Lung microvascular endothelial cell (primary cell): Measurements from ENCODE around the gene LGALS3BP. TPM values are rescaled to one million over a fixed set of nuclear protein-coding genes. Genes with fewer than 3 reads are reported as not detected.

ENCODE experiments used
- DNase-seq, 2 donors: peaks; one replicate each; pipeline versions ENCODE4 v3.0.0 to v3.0.0-alpha.2; 2010; ENCODE audit warnings: low read depth in 2 of 2
- total RNA-seq: library from RNA; depleted of rRNA; stranded (reverse); fragments of >200 nt; gene quantifications from 2 replicates; pipeline ENCODE4 v1.2.1, GENCODE V29; 2014

Gene LGALS3BP
- total RNA-seq, 1 donor from 2014 or later: 2.4 TPM

DNA sequence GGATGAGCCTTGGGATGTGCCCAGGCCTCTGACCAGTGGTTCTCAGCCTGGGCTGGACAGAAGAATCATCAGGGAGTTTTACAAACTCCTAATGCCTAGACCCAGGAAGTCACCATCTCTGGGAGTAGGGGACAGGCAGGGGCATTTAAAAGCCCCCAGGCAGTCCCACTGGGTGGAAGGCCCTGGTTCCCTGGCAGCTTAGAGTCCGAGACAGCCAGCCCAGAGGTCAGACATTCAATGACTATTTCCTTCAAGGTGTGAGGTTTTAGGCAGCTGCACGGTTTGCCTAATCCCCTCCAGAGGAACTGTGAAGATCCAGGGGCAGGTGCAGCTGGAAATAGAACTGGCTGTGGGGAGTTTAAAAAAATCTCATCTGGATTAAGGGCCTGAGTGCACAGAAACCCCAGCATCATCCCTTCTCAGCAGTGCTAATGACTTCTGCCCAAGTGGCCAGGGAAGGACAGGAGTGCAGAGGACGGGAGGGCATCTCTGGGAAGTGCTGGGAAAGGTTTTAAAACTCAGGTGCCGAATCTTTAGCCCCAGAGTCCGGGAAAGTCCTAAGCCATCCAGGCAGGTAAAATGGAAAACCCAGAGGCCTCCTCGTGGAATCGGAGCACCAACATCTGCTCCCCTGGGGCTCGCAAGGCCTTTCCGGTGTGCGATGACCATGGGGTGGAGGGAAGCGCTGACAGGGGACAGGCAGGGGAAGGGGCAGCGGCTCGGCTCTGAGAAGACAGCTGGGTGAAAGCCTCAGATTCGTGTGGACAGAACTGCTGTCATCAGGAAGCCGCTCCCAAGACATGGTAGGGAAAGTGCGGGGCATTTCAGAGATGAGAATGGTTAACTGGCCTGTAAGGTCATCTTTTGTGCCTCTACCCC lies 1.5 kb upstream of the LGALS3BP start:
- DNase-seq: no peak

DNA sequence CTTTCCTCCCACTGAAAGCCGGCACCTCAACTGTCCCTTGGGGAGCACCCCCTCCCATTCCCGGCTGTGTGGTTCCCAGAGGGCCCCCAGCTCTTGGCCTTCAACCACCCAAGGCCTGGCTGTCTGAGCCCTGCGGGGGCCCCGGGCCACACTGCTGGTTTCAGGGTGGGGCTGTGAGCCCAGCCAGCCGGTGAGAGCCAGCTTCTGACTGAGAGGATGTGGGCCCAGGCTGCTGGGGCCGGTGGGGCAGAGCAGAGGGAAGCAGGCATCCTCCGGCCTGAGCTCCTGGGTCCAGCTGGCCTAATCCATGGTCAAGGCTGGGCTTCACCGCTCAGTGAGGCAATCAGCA lies 875 bp upstream of the LGALS3BP start:
- no peak for DNase-seq

DNA sequence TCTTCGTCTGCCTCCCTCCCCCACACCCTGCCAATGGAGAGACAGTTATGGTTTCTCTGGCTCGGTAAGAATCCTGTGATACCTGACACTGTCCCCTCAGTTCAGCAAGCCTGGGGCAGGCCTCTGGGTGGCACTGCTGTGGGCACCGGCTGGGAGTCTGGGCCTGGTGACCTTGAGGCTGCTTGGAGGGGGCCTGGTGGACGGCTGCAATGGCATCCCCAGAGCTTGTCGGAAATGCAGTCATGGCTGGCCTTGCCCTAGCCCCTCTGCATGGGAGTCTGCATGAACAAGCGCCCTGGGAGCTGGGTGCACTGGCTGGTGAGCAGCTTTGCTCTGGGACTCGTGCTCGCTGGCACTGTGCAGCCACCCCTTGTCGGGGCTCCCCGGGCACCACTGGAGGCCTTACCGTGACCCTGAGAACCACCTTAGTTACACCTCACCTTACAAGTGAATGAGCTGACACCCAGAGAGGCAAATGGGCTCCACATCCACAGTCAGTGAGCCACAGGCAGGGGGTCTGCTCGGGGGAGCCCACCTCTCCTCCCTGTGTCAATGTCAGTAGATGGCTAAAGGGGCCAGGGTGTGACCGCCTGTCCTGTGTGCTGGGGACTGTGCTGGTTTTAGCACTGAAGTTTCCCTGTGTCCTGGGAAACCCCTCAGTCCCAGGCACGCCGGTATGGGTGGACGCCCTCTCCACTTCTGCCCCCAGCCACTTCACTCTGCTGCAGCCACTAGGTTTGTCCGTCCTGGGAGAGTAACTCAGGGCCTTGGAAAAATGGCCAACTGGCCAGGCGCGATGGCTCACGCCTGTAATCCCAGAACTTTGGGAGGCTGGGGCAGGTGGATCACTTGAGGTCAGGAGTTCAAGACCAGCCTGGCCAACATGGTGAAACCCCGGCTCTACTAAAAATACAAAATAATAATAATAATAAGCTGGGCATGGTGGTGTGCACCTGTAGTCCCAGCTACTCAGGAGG lies 1.4 kb downstream of the LGALS3BP start:
- DNase-seq: no peak

DNA sequence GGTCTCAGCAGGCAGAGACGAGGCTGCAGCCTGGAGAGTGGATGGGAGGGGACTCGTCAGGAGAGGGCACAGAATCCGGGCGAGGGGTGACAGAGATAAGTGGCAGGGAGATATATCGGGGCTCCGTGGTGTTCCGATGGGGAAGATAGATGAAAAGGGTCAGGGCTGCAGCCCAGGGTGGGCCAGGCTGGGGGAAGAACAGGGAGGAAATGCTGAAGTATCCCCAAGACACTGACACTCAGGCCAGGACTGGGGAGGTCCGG lies 2.1 kb downstream of the LGALS3BP start:
- no peak for DNase-seq

DNA sequence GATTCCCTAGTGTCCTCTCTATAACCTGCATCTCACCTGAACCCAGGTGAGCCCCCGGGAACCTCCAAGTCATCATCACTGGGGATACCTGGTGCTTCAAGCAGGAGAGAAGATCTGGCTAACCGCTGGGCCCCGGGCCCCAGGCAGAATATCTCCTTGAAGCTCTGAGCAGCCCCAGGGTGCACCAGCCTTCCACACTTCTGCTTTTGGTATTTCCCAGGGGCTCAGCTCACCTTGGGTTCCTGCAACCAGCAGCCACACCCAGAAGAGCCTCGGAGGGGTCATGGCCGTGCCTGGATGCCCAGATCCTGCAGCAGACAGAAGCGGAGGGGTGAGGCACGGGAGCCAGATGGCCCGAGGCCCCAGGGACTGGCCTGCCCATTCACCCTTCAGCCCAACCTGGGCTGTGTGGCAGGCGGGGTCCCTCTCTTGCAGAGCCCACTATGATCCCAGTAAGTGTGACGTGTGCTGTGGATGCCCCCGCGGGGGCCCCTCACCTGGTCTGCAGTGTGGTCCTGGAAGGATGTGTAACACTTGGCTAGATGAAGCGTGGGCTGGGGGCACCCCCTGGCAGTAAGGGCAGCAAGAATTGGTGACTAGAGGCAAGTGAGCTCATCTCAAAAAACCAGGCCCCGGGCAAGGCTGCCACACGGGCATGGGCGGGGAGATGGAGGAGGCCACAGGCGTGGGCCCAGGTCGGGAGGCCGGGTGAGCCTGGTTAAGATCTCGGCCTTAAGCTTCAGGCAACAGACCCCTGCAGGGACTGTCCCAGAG lies 2.6 kb downstream of the LGALS3BP start:
- DNase-seq: no peak

DNA sequence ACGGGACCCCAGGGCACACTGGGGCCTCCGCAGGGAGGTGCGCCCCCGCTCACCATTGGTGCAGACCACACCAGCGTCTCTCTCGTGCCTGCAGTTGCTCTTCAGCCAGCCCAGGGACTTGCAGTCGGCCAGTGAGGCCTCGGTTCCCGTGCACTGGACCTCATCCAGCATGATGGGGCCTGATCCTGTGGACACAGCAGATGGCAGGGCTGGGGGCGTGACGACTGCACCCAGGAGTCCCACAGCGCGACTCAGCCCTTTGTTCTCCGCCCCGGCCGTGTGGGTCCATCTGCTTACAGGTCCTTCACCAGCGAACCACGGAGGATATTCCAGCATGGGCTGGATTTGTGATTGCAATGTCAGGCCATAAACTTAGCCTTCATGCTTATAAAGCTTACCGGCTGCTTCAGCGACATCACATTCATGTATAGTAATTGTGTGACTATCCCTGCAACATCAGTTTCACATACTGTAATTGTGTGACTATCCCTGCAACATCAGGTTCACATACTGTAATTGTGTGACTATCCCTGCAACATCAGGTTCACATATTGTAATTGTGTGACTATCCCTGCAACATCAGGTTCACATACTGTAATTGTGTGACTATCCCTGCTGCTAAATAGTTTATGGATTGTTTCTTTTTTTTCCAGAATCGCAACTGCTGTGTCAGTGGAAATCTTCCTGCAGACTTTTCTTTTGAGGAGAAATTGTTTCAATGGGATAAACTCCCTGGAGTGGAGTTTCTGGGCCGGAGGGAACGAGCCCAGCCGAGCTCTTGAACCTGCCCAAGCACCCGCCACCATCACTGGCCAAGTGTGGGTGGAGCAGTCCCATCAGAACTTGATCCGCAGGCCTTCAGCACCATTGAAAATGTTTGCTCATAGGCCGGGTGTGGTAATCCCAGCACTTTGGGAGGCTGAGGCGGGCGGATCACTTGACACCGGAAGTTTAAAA lies 4.8 kb downstream of the LGALS3BP start:
- peak; percentile 58 to 86 for DNase-seq

- DNase-seq: no peak
These were observed 5.8 kb downstream of the LGALS3BP start for GRCh38 chr17:78973792-78974520.

- DNase-seq: no peak
These were observed 6.5 kb downstream of the LGALS3BP start for GRCh38 chr17:78973196-78973595.

GRCh38 chr17:78972507-78973105 lies 7.1 kb downstream of the LGALS3BP start:
- no peak for DNase-seq

DNA sequence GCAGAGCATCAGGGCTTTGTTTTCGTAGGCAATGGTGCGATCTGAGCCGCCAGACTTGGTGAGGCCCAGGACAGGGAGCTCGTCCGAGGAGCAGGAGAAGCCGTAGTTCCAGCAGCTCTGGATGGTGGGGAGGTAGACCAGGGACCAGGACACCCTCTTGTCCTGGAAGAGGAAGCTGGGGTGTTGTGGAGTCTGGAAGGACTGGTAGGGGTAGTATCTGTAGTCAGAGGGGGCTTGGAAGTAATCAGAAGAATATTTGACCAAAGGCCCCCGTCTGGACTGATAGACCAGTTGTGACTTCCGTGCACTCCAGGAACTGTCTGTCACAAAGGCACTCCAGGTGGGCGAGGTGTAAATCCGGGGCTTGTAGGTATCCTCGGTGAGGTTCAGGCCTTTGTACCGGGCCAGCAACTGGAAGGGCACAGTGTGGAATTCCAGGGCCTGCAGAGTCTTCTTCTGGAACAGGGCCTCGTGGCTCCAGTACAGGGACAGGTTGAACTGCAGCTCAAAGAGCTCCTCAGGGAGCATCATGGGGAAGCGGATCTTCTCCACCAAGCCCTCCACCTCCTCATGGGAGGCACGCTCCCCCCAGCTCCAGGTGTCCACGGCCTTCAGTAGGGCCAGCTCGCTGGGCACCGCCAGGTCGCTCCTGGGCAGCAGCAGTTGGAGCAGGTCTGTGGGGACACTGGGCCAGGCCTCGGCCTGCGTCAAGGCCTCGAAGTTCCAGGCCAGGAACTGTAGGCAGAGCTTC lies 7.8 kb downstream of the LGALS3BP start:
- no peak for DNase-seq

- DNase-seq: peak; percentile 75 to 85
These were observed 8.6 kb downstream of the LGALS3BP start for GRCh38 chr17:78970834-78971755.

- DNase-seq: no peak
These were observed 9.9 kb downstream of the LGALS3BP start for GRCh38 chr17:78969865-78970264.

GRCh38 chr17:78967782-78968362 lies 11.9 kb downstream of the LGALS3BP start:
- no peak for DNase-seq

GRCh38 chr17:78966910-78967600 lies 12.7 kb downstream of the LGALS3BP start:
- DNase-seq: no peak

DNA sequence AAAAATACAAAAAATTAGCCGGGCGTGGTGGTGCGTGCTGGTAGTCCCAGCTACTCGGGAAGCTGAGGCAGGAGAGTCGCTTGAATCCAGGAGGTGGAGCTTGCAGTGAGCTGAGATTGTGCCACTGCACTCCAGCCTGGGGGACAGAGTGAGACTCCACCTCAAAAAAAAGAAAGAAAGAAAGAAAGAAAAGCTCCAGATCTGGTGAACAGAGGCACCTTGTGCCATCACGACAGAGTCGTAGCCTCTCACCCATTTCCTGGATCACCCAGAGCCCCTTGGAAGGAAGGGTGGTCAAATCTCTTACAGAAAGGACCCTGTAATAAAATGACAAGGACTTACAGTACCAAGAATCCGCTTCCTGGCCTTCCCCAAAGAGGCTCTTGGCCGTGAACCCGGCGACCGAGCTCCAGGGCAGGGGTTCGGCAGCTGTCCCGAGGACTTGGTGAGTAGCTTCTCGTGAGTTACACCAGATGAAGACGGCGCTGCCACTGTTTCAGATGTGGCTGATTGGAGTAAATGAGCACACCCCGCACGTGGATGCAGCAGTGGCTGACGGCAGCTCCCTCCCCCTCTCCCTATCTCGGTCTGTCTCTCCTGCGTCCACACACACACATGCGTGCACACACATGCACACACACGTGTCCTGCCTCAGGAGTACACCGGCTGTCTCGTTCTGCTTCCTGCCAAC lies 13.5 kb downstream of the LGALS3BP start:
- no peak for DNase-seq

DNA sequence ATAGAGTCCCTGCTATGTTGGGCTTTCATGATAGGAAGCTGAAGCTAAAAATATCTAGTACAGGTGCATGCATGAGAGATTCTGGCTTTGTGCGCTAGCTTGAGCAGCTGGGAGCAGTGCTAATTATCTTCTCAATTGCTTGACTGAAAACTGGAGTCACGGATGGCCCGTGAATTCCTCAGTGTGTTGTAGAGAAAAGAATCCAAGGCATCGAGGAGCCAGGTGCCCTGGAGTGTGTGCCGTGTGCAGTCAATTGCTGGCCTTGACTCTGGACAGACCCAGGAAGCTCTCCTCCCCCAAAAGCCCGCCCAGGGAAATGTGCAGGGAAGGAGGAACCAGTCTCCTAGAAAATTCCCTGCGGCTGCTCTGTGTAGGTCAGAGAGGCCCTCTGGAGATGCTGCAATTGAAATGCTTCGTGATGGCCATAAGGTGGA lies 14.2 kb downstream of the LGALS3BP start:
- DNase-seq: no peak
